H9 (cell line): ENCODE results near the gene SPTBN4. TPM values are rescaled to one million over a fixed set of nuclear protein-coding genes. Genes with fewer than 3 reads are reported as not detected.

Source experiments
- DNase-seq: peaks from one replicate; pipeline ENCODE4 v3.0.0-alpha.2; 2017
- H2AFZ ChIP-seq: one replicate; pipeline ENCODE4 v1.6.1; 2013; ENCODE audit warnings: mild to moderate bottlenecking, low read length, control low read depth, moderate library complexity
- H2AK5ac ChIP-seq: 2 replicates; pipeline ENCODE4 v1.6.1; 2013; ENCODE audit warnings: low read length, control low read depth, mixed read lengths; ENCODE audit not compliant: insufficient read length
- H2BK120ac ChIP-seq: one replicate; pipeline ENCODE4 v1.6.1; 2013; ENCODE audit warnings: low read depth, mild to moderate bottlenecking, low read length, control low read depth, inconsistent platforms; ENCODE audit not compliant: poor library complexity, severe bottlenecking
- H2BK12ac ChIP-seq: 2 replicates; pipeline ENCODE4 v1.6.1; 2013; ENCODE audit warnings: low read length, control low read depth, mixed read lengths, low read depth; ENCODE audit not compliant: insufficient read length
- H2BK15ac ChIP-seq: 2 replicates; pipeline ENCODE4 v1.6.1; 2013; ENCODE audit warnings: low read depth, low read length, control low read depth
- H2BK20ac ChIP-seq: one replicate; pipeline ENCODE4 v1.6.1; 2013; ENCODE audit warnings: low read depth, mild to moderate bottlenecking, low read length, control low read depth, inconsistent platforms; ENCODE audit not compliant: poor library complexity, severe bottlenecking
- H2BK5ac ChIP-seq: 2 replicates; pipeline ENCODE4 v1.6.1; 2013; ENCODE audit warnings: low read length, control low read depth, mixed read lengths; ENCODE audit not compliant: insufficient read length
- H3K14ac ChIP-seq: 2 replicates; pipeline ENCODE4 v1.6.1; 2013; ENCODE audit warnings: low read length, control low read depth; ENCODE audit not compliant: insufficient read depth
- H3K18ac ChIP-seq: 2 replicates; pipeline ENCODE4 v1.6.1; 2013; ENCODE audit warnings: low read depth, mild to moderate bottlenecking, mixed read lengths, low read length, control low read depth; ENCODE audit not compliant: insufficient read length
- H3K23ac ChIP-seq: 2 replicates; pipeline ENCODE4 v1.6.1; 2013; ENCODE audit warnings: low read length, control low read depth, mixed read lengths, low read depth; ENCODE audit not compliant: insufficient read length
- H3K23me2 ChIP-seq: 2 replicates; pipeline ENCODE4 v1.6.1; 2013; ENCODE audit warnings: low read depth, mild to moderate bottlenecking, mixed read lengths, low read length, control low read depth; ENCODE audit not compliant: insufficient read length, poor library complexity, severe bottlenecking
- H3K27ac ChIP-seq: 2 replicates; pipeline ENCODE4 v1.5.1; 2013; ENCODE audit warnings: low read length, control low read depth, mixed read lengths, low read depth; ENCODE audit not compliant: insufficient read length
- H3K27me3 ChIP-seq: 2 replicates; pipeline ENCODE4 v1.6.1; 2013; ENCODE audit warnings: low read length, control low read depth, inconsistent platforms; ENCODE audit not compliant: insufficient read depth
- H3K4ac ChIP-seq: 2 replicates; pipeline ENCODE4 v1.6.1; 2013; ENCODE audit warnings: low read depth, mild to moderate bottlenecking, control low read depth, inconsistent platforms, low read length, moderate library complexity
- H3K4me1 ChIP-seq: 2 replicates; pipeline ENCODE4 v1.6.1; 2013; ENCODE audit warnings: low read length, control low read depth, inconsistent platforms; ENCODE audit not compliant: insufficient read depth
- H3K4me2 ChIP-seq: 2 replicates; pipeline ENCODE4 v1.6.1; 2013; ENCODE audit warnings: low read length, control low read depth, mixed read lengths; ENCODE audit not compliant: insufficient read length, insufficient read depth
- H3K56ac ChIP-seq: 2 replicates; pipeline ENCODE4 v1.6.1; 2013; ENCODE audit warnings: low read depth, mild to moderate bottlenecking, mixed read lengths, low read length, control low read depth; ENCODE audit not compliant: insufficient read length
- H3K79me1 ChIP-seq: 2 replicates; pipeline ENCODE4 v1.6.1; 2013; ENCODE audit warnings: low read depth, mild to moderate bottlenecking, moderate library complexity, low read length, control low read depth, inconsistent platforms; ENCODE audit not compliant: insufficient read depth, poor library complexity, severe bottlenecking
- H3K79me2 ChIP-seq: 2 replicates; pipeline ENCODE4 v1.6.1; 2013; ENCODE audit warnings: low read length, control low read depth, inconsistent platforms; ENCODE audit not compliant: insufficient read depth
- H3K9ac ChIP-seq: 2 replicates; pipeline ENCODE4 v1.6.1; 2013; ENCODE audit warnings: low read length, control low read depth, mixed read lengths; ENCODE audit not compliant: insufficient read length; ENCODE audit errors: extremely low read depth
- H3K9me3 ChIP-seq: one replicate; pipeline ENCODE4 v1.6.1; 2013; ENCODE audit warnings: low read depth, low read length, inconsistent platforms; ENCODE audit not compliant: control insufficient read depth
- H3T11ph ChIP-seq: one replicate; pipeline ENCODE4 v1.6.1; 2013; ENCODE audit warnings: mild to moderate bottlenecking, low read length, control low read depth, inconsistent platforms
- H4K20me1 ChIP-seq: one replicate; pipeline ENCODE4 v1.6.1; 2013; ENCODE audit not compliant: control insufficient read depth, insufficient read length, insufficient read depth
- H4K5ac ChIP-seq: 2 replicates; pipeline ENCODE4 v1.6.1; 2013; ENCODE audit warnings: low read depth, mild to moderate bottlenecking, mixed read lengths, low read length, control low read depth; ENCODE audit not compliant: insufficient read length
- H4K8ac ChIP-seq: replicated peaks from 2 replicates; pipeline ENCODE4 v1.6.1; 2013; ENCODE audit warnings: low read length, control low read depth, mixed read lengths, low read depth; ENCODE audit not compliant: insufficient read length
- H4K91ac ChIP-seq: 2 replicates; pipeline ENCODE4 v1.6.1; 2013; ENCODE audit warnings: low read depth, mild to moderate bottlenecking, moderate library complexity, mixed read lengths, low read length, control low read depth; ENCODE audit not compliant: insufficient read length
- H3K27ac Mint-ChIP-seq, 3 experiments: 2 replicates in 2 of 3; 3 replicates in 1 of 3; pipeline ENCODE4 v1.8.0; 2020 to 2021; ENCODE audit warnings: mixed read lengths in 3 of 3, mild to moderate bottlenecking in 1 of 3, moderate library complexity in 1 of 3
- H3K27me3 Mint-ChIP-seq: 2 replicates; pipeline ENCODE4 v1.8.0; 2021; ENCODE audit warnings: low read depth, mild to moderate bottlenecking, moderate library complexity, mixed read lengths
- H3K36me3 Mint-ChIP-seq, 3 experiments: 2 replicates in 2 of 3; 3 replicates in 1 of 3; pipeline ENCODE4 v1.8.0; 2020 to 2021; ENCODE audit warnings: low read depth in 3 of 3, mixed read lengths in 3 of 3; ENCODE audit not compliant: insufficient read depth in 1 of 3
- H3K4me1 Mint-ChIP-seq, 2 experiments: 2 replicates each; pipeline ENCODE4 v1.8.0; 2020; ENCODE audit warnings: mixed read lengths in 2 of 2
- H3K4me3 Mint-ChIP-seq, 2 experiments: 2 replicates in 1 of 2; 3 replicates in 1 of 2; pipeline ENCODE4 v1.8.0; 2020 to 2021; ENCODE audit warnings: mild to moderate bottlenecking in 2 of 2, mixed read lengths in 2 of 2, moderate library complexity in 1 of 2
- H3K9me3 Mint-ChIP-seq, 2 experiments: 2 replicates in 1 of 2; 3 replicates in 1 of 2; pipeline ENCODE4 v1.8.0; 2020; ENCODE audit warnings: mild to moderate bottlenecking in 2 of 2, mixed read lengths in 2 of 2, moderate library complexity in 1 of 2
- CTCF ChIP-seq: fragments of 200-600 bp; sonication (generic); conservative IDR thresholded peaks from 3 replicates; pipeline ENCODE4 v1.8.0; 2021; ENCODE audit warnings: antibody characterized with exemption, mild to moderate bottlenecking
- WGBS: extraction: QIAGEN DNeasy Blood & Tissue Kit; methylation state at CpG from one replicate; pipeline ENCODE4 v1.1.7; 2013; ENCODE audit warnings: missing lambda C conversion rate, low lambda C conversion rate, mixed read lengths; ENCODE audit not compliant: insufficient read length; ENCODE audit errors: extremely low coverage; 5-methylcytosine and 5-hydroxymethylcytosine counted together
- total RNA-seq: library from RNA; stranded (reverse); gene quantifications from 2 replicates; pipeline ENCODE4 v1.2.1, GENCODE V29; 2021

The SPTBN4 gene
- total RNA-seq, 1 experiment from 2014 or later = 2.9 TPM

GRCh38 chr19:40529093-40529954 is 62.5 kb downstream of the SPTBN4 start:
- H3K79me1 ChIP-seq = no peaks in the 10 kb centered on the region
- H3K27ac Mint-ChIP-seq = no peak overlapping the region; a peak in 1 of 7 replicates
- no peak overlapping the region for H2BK20ac ChIP-seq
- H4K8ac ChIP-seq = no peak overlapping the region
- TF ChIP-seq CTCF = peak; percentile 95
- peaks cover 18 to 24% of the 10 kb centered on the region in 2 experiments for H3K4me1 Mint-ChIP-seq
- no peak overlapping the region for H2BK5ac ChIP-seq
- H3K4me1 ChIP-seq = no peaks in the 10 kb centered on the region
- H3K18ac ChIP-seq = no peak overlapping the region
- no peak overlapping the region for H3K23ac ChIP-seq
- no peaks in the 10 kb centered on the region for H3K9me3 ChIP-seq
- no peak overlapping the region for H2AK5ac ChIP-seq
- no peak overlapping the region for H3T11ph ChIP-seq
- H3K4me3 Mint-ChIP-seq = peak overlapping the region; percentile 62 to 77
- H3K56ac ChIP-seq = no peak overlapping the region
- no peak overlapping the region for H4K5ac ChIP-seq
- peak; percentile 91 for DNase-seq
- no peaks in the 10 kb centered on the region for H3K79me2 ChIP-seq
- no peaks in the 10 kb centered on the region for H4K20me1 ChIP-seq
- no peak overlapping the region for H2BK120ac ChIP-seq
- peak overlapping the region; percentile 23 for H3K4me2 ChIP-seq
- H3K9ac ChIP-seq = no peak overlapping the region
- no peaks in the 10 kb centered on the region for H3K23me2 ChIP-seq
- H3K14ac ChIP-seq = no peak overlapping the region
- no peaks in the 10 kb centered on the region for H3K36me3 Mint-ChIP-seq
- H3K27me3 ChIP-seq = no peaks in the 10 kb centered on the region
- H2BK12ac ChIP-seq = no peak overlapping the region
- H2BK15ac ChIP-seq = no peak overlapping the region
- H2AFZ ChIP-seq = no peak overlapping the region
- H3K27ac ChIP-seq = no peak overlapping the region
- no CpG with 5 or more reads among the region's 54 CpGs for WGBS
- H3K27me3 Mint-ChIP-seq = peaks cover 54% of the 10 kb centered on the region
- H3K9me3 Mint-ChIP-seq = peaks cover 0 to 2% of the 10 kb centered on the region in 2 experiments; a peak in 2 of 5 replicates
- H3K4ac ChIP-seq = no peak overlapping the region
- H4K91ac ChIP-seq = no peak overlapping the region
